ENCODE measurements around the gene KRTAP19-8. TPM values are rescaled to one million over a fixed set of nuclear protein-coding genes. Genes with fewer than 3 reads are reported as not detected.

KRTAP19-8 gene
- total RNA-seq, 4 donors from 2014 or later = not detected

- intact Hi-C loops (cut with DNase I; ENCODE audit: low total_unique reads) = no loop called here
- DNase-seq (ENCODE audit: low spot score in 2 of 2) = no peak
- no peak overlapping the region for H3K4me3 ChIP-seq (ENCODE audit: low read depth, poor library complexity, severe bottlenecking)
- no peak for TF ChIP-seq CTCF (IDR thresholded peaks at IDR 0.05)
- no peak for TF ChIP-seq POLR2A (IDR thresholded peaks at IDR 0.05)
- 63 to 82% methylated on average over 1 of the region's 1 CpG for WGBS, 2 donors
Measured at GRCh38 chr21:31042080-31042464, 3.8 kb upstream of the KRTAP19-8 start.

GRCh38 chr21:31041295-31042079, 3.2 kb upstream of the KRTAP19-8 start:
- DNase-seq (ENCODE audit: low spot score in 2 of 2) = no peak
- no peak overlapping the region for H3K4me3 ChIP-seq (ENCODE audit: low read depth, poor library complexity, severe bottlenecking)
- intact Hi-C loops (cut with DNase I; ENCODE audit: low total_unique reads) = no loop called here
- WGBS, 2 donors = 66 to 70% methylated on average over 11 of the region's 11 CpGs
- no peak for TF ChIP-seq POLR2A (IDR thresholded peaks at IDR 0.05)
- no peak for TF ChIP-seq CTCF (IDR thresholded peaks at IDR 0.05)

- DNase-seq (ENCODE audit: low spot score in 2 of 2) = no peak
- intact Hi-C loops (cut with DNase I; ENCODE audit: low total_unique reads) = no loop called here
- TF ChIP-seq CTCF (IDR thresholded peaks at IDR 0.05) (no peak), POLR2A (IDR thresholded peaks at IDR 0.05) (no peak)
- no peak overlapping the region for H3K4me3 ChIP-seq (ENCODE audit: low read depth, poor library complexity, severe bottlenecking)
Measured at GRCh38 chr21:31034378-31034777, 3.9 kb downstream of the KRTAP19-8 start.

GRCh38 chr21:31030367-31031106, 7.7 kb downstream of the KRTAP19-8 start:
- no peak for TF ChIP-seq POLR2A (IDR thresholded peaks at IDR 0.05)
- TF ChIP-seq CTCF (IDR thresholded peaks at IDR 0.05) = no peak
- no peak for DNase-seq (ENCODE audit: low spot score in 2 of 2)
- intact Hi-C loops (cut with DNase I; ENCODE audit: low total_unique reads) = no loop called here
- 79 to 80% methylated on average over 3 of the region's 3 CpGs for WGBS, 2 donors
- H3K4me3 ChIP-seq (ENCODE audit: low read depth, poor library complexity, severe bottlenecking) = no peak overlapping the region

GRCh38 chr21:31023680-31024079, 14.6 kb downstream of the KRTAP19-8 start:
- intact Hi-C loops (cut with DNase I; ENCODE audit: low total_unique reads) = no loop called here
- WGBS, 2 donors = 64 to 66% methylated on average over 3 of the region's 3 CpGs
- no peak overlapping the region for H3K4me3 ChIP-seq (ENCODE audit: low read depth, poor library complexity, severe bottlenecking)
- no peak for TF ChIP-seq CTCF (IDR thresholded peaks at IDR 0.05)
- TF ChIP-seq POLR2A (IDR thresholded peaks at IDR 0.05) = no peak
- DNase-seq (ENCODE audit: low spot score in 2 of 2) = no peak
